Stimulated activated CD8-positive, alpha-beta memory T cell treated with anti-CD3 and anti-CD28 coated beads, Interleukin-7, amount 100 ng/mL, for 48 hours (primary cell): Measurements from ENCODE around the gene NAGLU.
"Not testable (repeated sequence)": the region's sequence is repeated elsewhere in the genome, so short reads cannot be mapped to it uniquely, and the experiment has no call there.

Experiments used
- DNase-seq, 2 donors: peaks; one replicate each; pipeline ENCODE4 v3.0.0-alpha.2; 2020; ENCODE audit warnings: low read depth in 1 of 2; ENCODE audit errors: extremely low read depth in 1 of 2

The NAGLU gene

GRCh38 chr17:42543190-42544079 is 7.4 kb downstream of the NAGLU start:
- DNase-seq, result no peak

GRCh38 chr17:42544874-42545283 is 8.8 kb downstream of the NAGLU start:
- no peak for DNase-seq

- not testable (repeated sequence) for DNase-seq
These were observed 9.9 kb downstream of the NAGLU start for GRCh38 chr17:42545755-42546505.

GRCh38 chr17:42547001-42547461 is 11.0 kb downstream of the NAGLU start:
- no peak for DNase-seq

GRCh38 chr17:42547698-42548069 is 11.6 kb downstream of the NAGLU start:
- DNase-seq, result no peak

- peak; percentile 55 to 77 for DNase-seq
These were observed 12.2 kb downstream of the NAGLU start for GRCh38 chr17:42548070-42548837.

GRCh38 chr17:42548993-42549755 is 13.1 kb downstream of the NAGLU start:
- DNase-seq, result no peak

GRCh38 chr17:42552736-42553135 is 16.7 kb downstream of the NAGLU start, which contains the start of gene HSD17B1:
TSS of gene HSD17B1 (plus strand) at chr17:42552923. CDS start at chr17:42552934, 11 bp downstream.
- not testable (repeated sequence) for DNase-seq

- DNase-seq, result no peak
These were observed 17.2 kb downstream of the NAGLU start for GRCh38 chr17:42553161-42553818.

- DNase-seq, result no peak
These were observed 17.8 kb downstream of the NAGLU start for GRCh38 chr17:42553866-42554249.

- DNase-seq, result peak; percentile 77 to 81
These were observed 18.4 kb downstream of the NAGLU start for GRCh38 chr17:42554250-42555121.

GRCh38 chr17:42555122-42555622 is 19.1 kb downstream of the NAGLU start:
- DNase-seq, result no peak

GRCh38 chr17:42555961-42556617 is 20.0 kb downstream of the NAGLU start:
- DNase-seq, result not testable (repeated sequence)

- DNase-seq, result no peak
These were observed 23.0 kb downstream of the NAGLU start for GRCh38 chr17:42559075-42559474.

GRCh38 chr17:42560246-42560645 is 24.2 kb downstream of the NAGLU start:
- DNase-seq, result no peak

- peak; percentile 78 to 93 for DNase-seq
These were observed 25.9 kb downstream of the NAGLU start, which contains the start of gene COASY for GRCh38 chr17:42561897-42562387. TSS of gene COASY (plus strand) at chr17:42562148. CDS start at chr17:42562623, 475 bp downstream.

- no peak for DNase-seq
These were observed 26.5 kb downstream of the NAGLU start for GRCh38 chr17:42562388-42563142.
